Kidney (tissue), 14 donors: ENCODE data around the gene CMSS1. TPM values are rescaled to one million over a fixed set of nuclear protein-coding genes. Genes with fewer than 3 reads are reported as not detected.

Source experiments
- DNase-seq, 5 donors: peaks; one replicate each; pipeline ENCODE4 v3.0.0-alpha.2; 2013 to 2020
- FAIRE-seq: peaks from 2 replicates; lab custom pipeline; 2012; peaks lifted over from hg19 to GRCh38; lab: Jason Lieb, UNC
- H3K27ac ChIP-seq, 2 donors: one replicate each; pipeline ENCODE4 v1.7.0; 2013; ENCODE audit warnings: low read depth in 2 of 2, low read length in 2 of 2, inconsistent platforms in 1 of 2
- H3K27me3 ChIP-seq: one replicate; pipeline ENCODE4 v1.7.1; 2013; ENCODE audit warnings: low read length, inconsistent platforms; ENCODE audit not compliant: control insufficient read depth, insufficient read depth
- H3K36me3 ChIP-seq, 3 donors: one replicate each; pipeline versions ENCODE4 v1.7.0 to v1.7.1; 2013; ENCODE audit warnings: low read length in 3 of 3, control low read depth in 1 of 3, inconsistent platforms in 1 of 3; ENCODE audit not compliant: insufficient read depth in 3 of 3, control insufficient read depth in 2 of 3
- H3K4me1 ChIP-seq, 3 donors: one replicate each; pipeline versions ENCODE4 v1.7.0 to v1.7.1; 2013; ENCODE audit warnings: low read length in 3 of 3, inconsistent platforms in 1 of 3, low read depth in 1 of 3; ENCODE audit not compliant: control insufficient read depth in 2 of 3, insufficient read depth in 2 of 3
- H3K4me3 ChIP-seq, 3 donors: one replicate each; pipeline versions ENCODE4 v1.7.0 to v1.8.1; 2013; ENCODE audit warnings: low read length in 3 of 3, control low read depth in 1 of 3, inconsistent platforms in 1 of 3
- H3K9ac ChIP-seq, 3 donors: one replicate each; pipeline versions ENCODE4 v1.7.0 to v1.7.1; 2013; ENCODE audit warnings: low read length in 3 of 3, control low read depth in 1 of 3, inconsistent platforms in 1 of 3
- H3K9me3 ChIP-seq, 3 donors: one replicate each; pipeline versions ENCODE4 v1.7.0 to v1.7.1; 2013; ENCODE audit warnings: low read length in 3 of 3, control low read depth in 1 of 3, inconsistent platforms in 1 of 3; ENCODE audit not compliant: control insufficient read depth in 2 of 3, insufficient read depth in 1 of 3
- intact Hi-C: fragments of 100-400 bp; cut with DNase I; formaldehyde crosslinking; loops from one replicate; pipeline ENCODE4 v1.11.1; 2022
- polyA plus RNA-seq: library from polyadenylated mRNA; stranded (reverse); fragments of 350-450 nt; fragmentation: Illumina TruSeq; extraction: RNeasy Lipid Tissue Mini Kit (QIAGEN cat#74804); gene quantifications from one replicate; pipeline ENCODE4 v1.2.3, GENCODE V29; 2014; ENCODE audit warnings: low read depth, low replicate concordance; ENCODE audit not compliant: insufficient read depth
- total RNA-seq: library from RNA; stranded (reverse); fragmentation: NEBNext Ultra II Directional; extraction: Animal tissue kit (Norgen Biotek cat#: 25700); gene quantifications from one replicate; pipeline ENCODE4 v1.2.1, GENCODE V29; 2021
- TF ChIP-seq, protein P1 (sequence below): IDR thresholded peaks from 3 replicates; pipeline ENCODE4 v1.5.1; 2012; ENCODE audit warnings: mild to moderate bottlenecking, moderate library complexity, borderline replicate concordance; ENCODE audit not compliant: insufficient read depth; ENCODE audit errors: extremely low read depth
- donor health status: control.
- donor health status: control.
- donor health status: control.
- donor health status: control.
- donor health status: control.
- donor health status: DM: yes; HTN: yes; CAD: no.
- donor health status: Normal renal cell carcinoma (clear cell type).

The CMSS1 gene
- total and polyA plus RNA-seq, 2 donors from 2014 or later, result 26.4 to 27.0 TPM

DNA sequence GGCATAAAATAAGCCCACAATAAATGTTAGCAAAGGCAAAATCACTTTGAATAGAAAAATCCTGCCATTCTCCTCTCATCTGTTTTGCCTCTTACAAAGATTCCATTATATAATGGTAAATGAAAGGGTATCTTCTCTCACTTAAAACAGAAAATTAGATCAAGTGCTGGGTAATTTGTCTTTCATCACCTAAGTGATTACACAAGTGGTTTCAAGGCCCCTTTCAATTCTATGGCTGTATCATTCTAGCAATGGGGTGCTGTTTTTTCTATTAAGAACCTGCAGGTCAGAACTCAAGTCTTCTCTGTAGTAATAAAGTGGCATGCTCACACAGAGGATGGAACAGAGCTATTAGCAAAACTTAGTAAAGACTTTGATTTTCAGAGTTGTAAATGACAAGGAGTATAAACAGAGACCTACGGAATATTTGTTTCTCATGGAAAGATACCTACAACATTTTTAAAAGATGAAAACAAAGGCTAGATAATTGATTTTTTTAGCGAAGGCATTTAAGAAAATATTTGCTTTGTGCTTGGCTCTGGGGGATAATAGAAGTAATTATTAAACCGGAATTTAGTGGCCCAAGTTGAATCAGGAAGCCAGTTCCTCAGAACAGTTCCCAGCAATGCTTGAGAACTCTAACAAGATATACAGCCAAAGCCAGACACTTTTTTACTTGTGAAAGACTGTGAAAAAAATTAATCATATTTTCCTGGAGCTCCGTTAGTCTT, 137.4 kb downstream of the CMSS1 start:
- Histone ChIP-seq H3K9ac (no peak overlapping the region), H3K4me3 (no peak overlapping the region), H3K36me3 (no peaks in the 10 kb centered on the region), H3K27ac (no peak overlapping the region), H3K4me1 (peaks cover 0 to 5% (median 3%) of the 10 kb centered on the region in 3 donors), H3K27me3 (no peaks in the 10 kb centered on the region), H3K9me3 (no peaks in the 10 kb centered on the region)
- TF ChIP-seq, protein P1, sequence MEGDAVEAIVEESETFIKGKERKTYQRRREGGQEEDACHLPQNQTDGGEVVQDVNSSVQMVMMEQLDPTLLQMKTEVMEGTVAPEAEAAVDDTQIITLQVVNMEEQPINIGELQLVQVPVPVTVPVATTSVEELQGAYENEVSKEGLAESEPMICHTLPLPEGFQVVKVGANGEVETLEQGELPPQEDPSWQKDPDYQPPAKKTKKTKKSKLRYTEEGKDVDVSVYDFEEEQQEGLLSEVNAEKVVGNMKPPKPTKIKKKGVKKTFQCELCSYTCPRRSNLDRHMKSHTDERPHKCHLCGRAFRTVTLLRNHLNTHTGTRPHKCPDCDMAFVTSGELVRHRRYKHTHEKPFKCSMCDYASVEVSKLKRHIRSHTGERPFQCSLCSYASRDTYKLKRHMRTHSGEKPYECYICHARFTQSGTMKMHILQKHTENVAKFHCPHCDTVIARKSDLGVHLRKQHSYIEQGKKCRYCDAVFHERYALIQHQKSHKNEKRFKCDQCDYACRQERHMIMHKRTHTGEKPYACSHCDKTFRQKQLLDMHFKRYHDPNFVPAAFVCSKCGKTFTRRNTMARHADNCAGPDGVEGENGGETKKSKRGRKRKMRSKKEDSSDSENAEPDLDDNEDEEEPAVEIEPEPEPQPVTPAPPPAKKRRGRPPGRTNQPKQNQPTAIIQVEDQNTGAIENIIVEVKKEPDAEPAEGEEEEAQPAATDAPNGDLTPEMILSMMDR, result no peak
- intact Hi-C loops, result no loop called here
- DNase-seq, result no peak
- FAIRE-seq, result no peak

DNA sequence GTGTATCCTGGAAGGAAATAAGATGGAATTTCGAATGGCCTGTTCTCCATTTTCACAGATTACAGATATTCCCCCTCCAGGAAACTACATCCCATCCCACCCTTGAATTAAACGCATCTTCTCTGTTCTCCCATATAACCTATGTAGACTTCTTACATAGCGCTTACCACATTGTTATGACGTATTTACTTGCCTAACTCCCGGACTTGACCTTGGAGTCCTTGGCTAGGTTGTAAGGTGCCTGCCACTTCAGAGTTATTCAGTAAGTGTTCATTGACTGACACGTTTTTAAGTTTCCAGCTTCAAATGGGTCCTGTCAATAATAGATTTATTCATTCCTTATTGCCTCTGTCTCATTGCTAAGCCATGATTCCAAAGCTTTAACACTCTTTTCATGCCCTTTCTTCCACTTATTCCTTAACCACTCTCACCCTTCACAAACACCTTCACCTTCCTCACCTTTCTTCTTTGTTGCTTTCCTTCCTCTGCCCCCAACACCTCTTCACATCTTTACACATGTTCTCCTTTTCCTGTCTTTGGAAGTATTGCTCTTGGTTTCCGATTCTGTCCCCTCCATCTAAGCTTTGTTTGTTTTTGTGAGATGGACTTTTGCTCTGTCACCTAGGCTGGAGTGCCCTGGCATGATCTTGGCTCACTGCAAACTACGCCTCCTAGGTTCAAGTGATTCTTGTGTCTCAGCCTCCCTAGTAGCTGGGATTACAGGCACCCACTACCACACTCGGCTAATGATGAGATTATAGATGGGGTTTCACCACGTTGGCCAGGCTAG, 138.3 kb downstream of the CMSS1 start:
- Histone ChIP-seq H3K4me1 (peaks cover 0 to 5% (median 3%) of the 10 kb centered on the region in 3 donors), H3K27me3 (no peaks in the 10 kb centered on the region), H3K27ac (no peak overlapping the region), H3K36me3 (no peaks in the 10 kb centered on the region), H3K9me3 (no peaks in the 10 kb centered on the region), H3K9ac (no peak overlapping the region), H3K4me3 (no peak overlapping the region)
- TF ChIP-seq, protein P1, result no peak
- FAIRE-seq, result no peak
- no peak for DNase-seq
- intact Hi-C loops, result no loop called here

DNA sequence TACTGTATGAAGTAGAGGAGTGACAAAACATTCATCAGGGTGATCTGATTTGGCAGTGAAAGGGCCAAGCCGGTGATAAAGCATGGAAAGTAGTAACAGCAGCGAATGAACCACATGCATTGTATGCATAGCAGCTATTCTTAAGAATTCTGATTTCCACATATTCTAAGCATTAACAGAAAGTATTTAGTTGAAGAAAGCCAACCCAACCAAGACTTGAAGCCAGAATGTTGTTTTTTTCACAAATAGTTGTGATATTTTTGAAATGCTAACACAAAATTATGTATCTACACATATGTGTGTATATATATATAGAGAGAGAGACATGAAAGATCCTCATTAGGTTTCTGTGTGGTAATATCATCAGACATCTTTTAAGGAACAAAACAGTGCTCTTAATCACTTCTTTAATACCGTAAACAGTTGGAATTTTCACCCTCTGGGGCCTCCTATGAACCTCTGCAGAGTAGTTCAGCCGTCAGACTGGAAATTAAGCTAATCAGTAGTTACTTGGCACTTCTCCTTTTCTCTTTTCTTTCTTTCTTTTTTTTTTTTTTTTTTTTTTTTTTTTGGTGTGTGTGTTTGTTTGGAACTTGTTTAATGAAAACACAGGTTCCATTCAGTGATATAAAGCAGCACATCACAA, 139.6 kb downstream of the CMSS1 start:
- H3K4me1 ChIP-seq, result peaks cover 0 to 5% (median 3%) of the 10 kb centered on the region in 3 donors
- H3K4me3 ChIP-seq, result no peak overlapping the region
- FAIRE-seq (no peak), DNase-seq (peak in 1 of 5 donors; percentile 71)
- no peaks in the 10 kb centered on the region for H3K27me3 ChIP-seq
- intact Hi-C loops, result no loop called here
- no peak overlapping the region for H3K27ac ChIP-seq
- H3K9ac ChIP-seq, result no peak overlapping the region
- H3K36me3 ChIP-seq, result no peaks in the 10 kb centered on the region
- H3K9me3 ChIP-seq, result no peaks in the 10 kb centered on the region
- TF ChIP-seq, protein P1, result no peak
